ENCODE measurements around the gene CRACR2B.

- TF ChIP-seq EZH2phosphoT487 (IDR thresholded peaks at IDR 0.05; ENCODE audit: insufficient read depth, low read depth) (no peak), EZH2 (IDR thresholded peaks at IDR 0.05; ENCODE audit: insufficient read depth, poor library complexity, severe bottlenecking) (no peak)
Measured at GRCh38 chr11:873706-874105, 46.0 kb downstream of the CRACR2B start.

All from GM23248 (cell line).